Measurements from ENCODE around the gene EPM2A. TPM values are rescaled to one million over a fixed set of nuclear protein-coding genes. Genes with fewer than 3 reads are reported as not detected.
A peak's percentile ranks its signal among the peaks of the same experiment; 100 is the strongest.

The EPM2A gene
- polyA plus RNA-seq, 2 of the 4 experiments (the other 2 are of a cell fraction) = 2.4 to 3.0 TPM

DNA sequence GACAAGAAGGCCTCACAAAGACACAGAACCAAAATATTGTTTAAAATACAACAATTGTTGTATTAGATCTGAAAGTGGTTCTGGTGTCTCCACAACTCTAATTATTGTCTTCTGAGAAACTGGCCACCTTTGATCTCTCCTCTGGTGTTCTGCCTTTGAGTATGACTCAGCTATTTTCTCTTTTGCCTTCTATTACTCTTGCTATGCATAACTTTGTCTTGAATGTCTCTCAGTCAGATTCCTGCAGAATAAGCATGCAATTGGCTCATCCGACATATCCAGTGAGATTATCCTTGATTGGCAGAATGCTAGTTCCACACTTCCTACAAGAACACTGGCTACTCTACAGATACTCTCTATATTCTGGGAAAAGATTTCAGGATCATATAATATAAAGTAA lies 14.3 kb upstream of the EPM2A start:
- ChIA-PET POLR2A (interaction anchor here (1.2 kb wide), 1 partner anchor 15 kb away, joined by 10 read pairs; the partner anchor contains the start of gene EPM2A), CTCF (no interaction called here)
- H3K4me3 ChIP-seq = no peak overlapping the region
- 64% methylated on average over 1 of the region's 1 CpG for WGBS (ENCODE audit: missing lambda C conversion rate)
- H3K27ac ChIP-seq = peak overlapping the region; percentile 73 to 75
- FAIRE-seq (no peak), ATAC-seq (peak in 1 of 2 experiments; percentile 74; a peak in 3 of 6 replicates), DNase-seq (ENCODE audit: low read depth in 1 of 2, low spot score in 1 of 2) (peak in 1 of 2 experiments; percentile 49)
- peak overlapping the region; percentile 63 for H3K4me2 ChIP-seq
- TF ChIP-seq MAFK (IDR thresholded peaks at IDR 0.05; ENCODE audit: partially characterized antibody) (peak; percentile 97), NFE2L2 (conservative IDR thresholded peaks at IDR 0.05; ENCODE audit: low read length) (peak; percentile 93), RAD21 (conservative IDR thresholded peaks at IDR 0.05 in 1 of 2, IDR thresholded peaks at IDR 0.05 in 1 of 2) (no peak), ZNF302 (CRISPR knock-in tag; IDR thresholded peaks at IDR 0.05) (no peak)
- H3K9me3 ChIP-seq = peaks cover 6% of the 10 kb centered on the region; the same call in 1 of the 3 replicates
- peaks cover 10% of the 10 kb centered on the region for H3K4me1 ChIP-seq

DNA sequence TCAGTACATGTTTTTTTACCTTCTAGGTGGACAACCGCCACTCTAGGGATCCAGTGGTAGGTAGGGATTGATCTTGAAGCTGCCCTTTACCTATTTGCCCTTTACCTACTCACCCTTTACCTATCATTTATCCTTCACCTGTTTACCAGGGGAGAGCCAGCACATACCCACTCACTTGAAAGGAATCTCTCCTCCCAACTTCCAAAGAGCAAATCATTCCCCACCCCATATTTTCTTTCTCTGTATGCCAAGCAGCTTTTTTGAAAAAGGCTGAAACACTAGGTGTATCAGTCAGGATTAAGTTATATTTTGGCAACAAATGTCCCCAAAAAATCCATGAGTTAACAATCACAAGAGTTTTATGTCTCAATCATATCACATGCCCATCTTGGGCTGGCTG lies 10.5 kb upstream of the EPM2A start:
- TF ChIP-seq RARB (CRISPR knock-in tag; IDR thresholded peaks at IDR 0.05) = no peak
- TF ChIP-seq POLR2AphosphoS2 (conservative IDR thresholded peaks at IDR 0.05; ENCODE audit: low read length) = no peak
- no peak for TF ChIP-seq TP53 (CRISPR knock-in tag; IDR thresholded peaks at IDR 0.05)
- no peak for TF ChIP-seq CHD2 (IDR thresholded peaks at IDR 0.05; ENCODE audit: low read length, partially characterized antibody)
- TF ChIP-seq HOXB5 (CRISPR knock-in tag; IDR thresholded peaks at IDR 0.05) = no peak
- WGBS (ENCODE audit: missing lambda C conversion rate) = 86% methylated on average over 1 of the region's 1 CpG
- no peak for DNase-seq (ENCODE audit: low read depth in 1 of 2, low spot score in 1 of 2)
- CTCF ChIA-PET = no interaction called here
- POLR2A ChIA-PET = no interaction called here
- H3K27ac ChIP-seq = no peak overlapping the region
- H3K4me2 ChIP-seq = no peak overlapping the region
- no peak for ATAC-seq
- H3K9me3 ChIP-seq = peaks cover 6% of the 10 kb centered on the region; the same call in 1 of the 3 replicates
- no peak for FAIRE-seq
- H3K4me1 ChIP-seq = peaks cover 10% of the 10 kb centered on the region
- H3K4me3 ChIP-seq = no peak overlapping the region

DNA sequence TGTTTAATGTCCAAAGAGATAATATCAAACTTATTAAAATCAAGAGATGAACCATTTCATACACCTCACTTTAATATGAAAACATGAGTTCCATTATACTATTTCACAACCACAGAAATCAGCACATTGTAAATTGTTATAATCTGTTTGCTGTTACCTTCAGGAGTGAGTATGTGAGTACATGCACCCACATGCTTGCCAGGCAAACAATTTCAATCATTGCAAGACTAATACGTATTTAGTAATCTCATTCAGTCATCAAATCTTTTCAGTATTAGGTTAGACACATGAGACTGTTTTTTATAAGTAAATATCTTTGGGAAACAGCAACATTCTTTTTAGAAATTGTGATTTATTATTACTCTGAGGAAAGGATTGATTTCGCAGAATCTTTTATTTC lies 9.3 kb upstream of the EPM2A start:
- Histone ChIP-seq H3K27ac (no peak overlapping the region), H3K4me1 (peaks cover 5% of the 10 kb centered on the region), H3K4me3 (no peak overlapping the region), H3K9me3 (peaks cover 6% of the 10 kb centered on the region; the same call in 1 of the 3 replicates), H3K4me2 (no peak overlapping the region)
- TF ChIP-seq, protein P1, sequence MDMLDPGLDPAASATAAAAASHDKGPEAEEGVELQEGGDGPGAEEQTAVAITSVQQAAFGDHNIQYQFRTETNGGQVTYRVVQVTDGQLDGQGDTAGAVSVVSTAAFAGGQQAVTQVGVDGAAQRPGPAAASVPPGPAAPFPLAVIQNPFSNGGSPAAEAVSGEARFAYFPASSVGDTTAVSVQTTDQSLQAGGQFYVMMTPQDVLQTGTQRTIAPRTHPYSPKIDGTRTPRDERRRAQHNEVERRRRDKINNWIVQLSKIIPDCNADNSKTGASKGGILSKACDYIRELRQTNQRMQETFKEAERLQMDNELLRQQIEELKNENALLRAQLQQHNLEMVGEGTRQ (IDR thresholded peaks at IDR 0.05) = no peak
- TF ChIP-seq, protein P2, sequence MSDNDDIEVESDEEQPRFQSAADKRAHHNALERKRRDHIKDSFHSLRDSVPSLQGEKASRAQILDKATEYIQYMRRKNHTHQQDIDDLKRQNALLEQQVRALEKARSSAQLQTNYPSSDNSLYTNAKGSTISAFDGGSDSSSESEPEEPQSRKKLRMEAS (IDR thresholded peaks at IDR 0.05) = no peak
- TF ChIP-seq EHF (CRISPR knock-in tag; IDR thresholded peaks at IDR 0.05) = no peak
- TF ChIP-seq EHMT2 (IDR thresholded peaks at IDR 0.05; ENCODE audit: low read depth) = no peak
- no peak for TF ChIP-seq MAFK (IDR thresholded peaks at IDR 0.05; ENCODE audit: partially characterized antibody)
- TF ChIP-seq HOXA7 (CRISPR knock-in tag; IDR thresholded peaks at IDR 0.05) = no peak
- no peak for TF ChIP-seq TFCP2L1 (CRISPR knock-in tag; IDR thresholded peaks at IDR 0.05)
- no peak for TF ChIP-seq GATA3 (IDR thresholded peaks at IDR 0.05; ENCODE audit: borderline replicate concordance)
- TF ChIP-seq NR3C1 (IDR thresholded peaks at IDR 0.05) = no peak
- no peak for ATAC-seq
- 76% methylated on average over 2 of the region's 2 CpGs for WGBS (ENCODE audit: missing lambda C conversion rate)
- DNase-seq (ENCODE audit: low read depth in 1 of 2, low spot score in 1 of 2) = no peak
- POLR2A ChIA-PET = interaction anchor here (1.7 kb wide), 1 partner anchor 9 kb away, joined by 10 read pairs; the partner anchor contains the start of gene EPM2A
- FAIRE-seq = no peak
- CTCF ChIA-PET = no interaction called here

GRCh38 chr6:145743332-145743731 lies 8.0 kb upstream of the EPM2A start:
- Histone ChIP-seq H3K4me1 (no peaks in the 10 kb centered on the region), H3K4me3 (no peak overlapping the region), H3K27ac (no peak overlapping the region), H3K9me3 (0 out of 3 replicates have a peak, but pooled peaks cover 6% of the 10 kb centered on the region), H3K4me2 (no peak overlapping the region)
- DNase-seq (ENCODE audit: low read depth in 1 of 2, low spot score in 1 of 2) = no peak
- WGBS (ENCODE audit: missing lambda C conversion rate) = 88% methylated on average over 2 of the region's 2 CpGs
- ChIA-PET CTCF (no interaction called here), POLR2A (interaction anchor here (1.7 kb wide), 1 partner anchor 8 kb away, joined by 10 read pairs; the partner anchor contains the start of gene EPM2A)
- FAIRE-seq = no peak
- no peak for ATAC-seq
- TF ChIP-seq EHMT2 (IDR thresholded peaks at IDR 0.05; ENCODE audit: low read depth) = no peak
- TF ChIP-seq HMGXB4 (CRISPR knock-in tag; IDR thresholded peaks at IDR 0.05; ENCODE audit: borderline replicate concordance) = no peak
- no peak for TF ChIP-seq MYC (IDR thresholded peaks at IDR 0.05; ENCODE audit: borderline replicate concordance, low read length)
- no peak for TF ChIP-seq KDM5A (IDR thresholded peaks at IDR 0.05)
- TF ChIP-seq JUNB (IDR thresholded peaks at IDR 0.05) = no peak
- no peak for TF ChIP-seq CHD2 (IDR thresholded peaks at IDR 0.05; ENCODE audit: low read length, partially characterized antibody)
- no peak for TF ChIP-seq E2F6 (IDR thresholded peaks at IDR 0.05; ENCODE audit: borderline replicate concordance, low read depth)
- no peak for TF ChIP-seq ESRRA (IDR thresholded peaks at IDR 0.05; ENCODE audit: borderline replicate concordance, low read length)
- no peak for TF ChIP-seq GATA3 (IDR thresholded peaks at IDR 0.05; ENCODE audit: borderline replicate concordance)
- no peak for TF ChIP-seq EP300 (IDR thresholded peaks at IDR 0.05)
- TF ChIP-seq BHLHE40 (IDR thresholded peaks at IDR 0.05; ENCODE audit: low read depth, low read length) = no peak
- TF ChIP-seq ZNF302 (CRISPR knock-in tag; IDR thresholded peaks at IDR 0.05) = no peak
- no peak for TF ChIP-seq RARB (CRISPR knock-in tag; IDR thresholded peaks at IDR 0.05)
- TF ChIP-seq RNF2 (IDR thresholded peaks at IDR 0.05; ENCODE audit: borderline replicate concordance, low read depth) = no peak
- TF ChIP-seq JUN (IDR thresholded peaks at IDR 0.05) = no peak
- no peak for TF ChIP-seq ZFP36 (IDR thresholded peaks at IDR 0.05; ENCODE audit: borderline replicate concordance, partially characterized antibody)
- no peak for TF ChIP-seq RCOR1 (IDR thresholded peaks at IDR 0.05; ENCODE audit: low read depth, low read length)

All from A549 (cell line).